Measurements from ENCODE around the gene MT1B.
"Not testable (repeated sequence)": the region's sequence is repeated elsewhere in the genome, so short reads cannot be mapped to it uniquely, and the experiment has no call there.

Gene MT1B

DNA sequence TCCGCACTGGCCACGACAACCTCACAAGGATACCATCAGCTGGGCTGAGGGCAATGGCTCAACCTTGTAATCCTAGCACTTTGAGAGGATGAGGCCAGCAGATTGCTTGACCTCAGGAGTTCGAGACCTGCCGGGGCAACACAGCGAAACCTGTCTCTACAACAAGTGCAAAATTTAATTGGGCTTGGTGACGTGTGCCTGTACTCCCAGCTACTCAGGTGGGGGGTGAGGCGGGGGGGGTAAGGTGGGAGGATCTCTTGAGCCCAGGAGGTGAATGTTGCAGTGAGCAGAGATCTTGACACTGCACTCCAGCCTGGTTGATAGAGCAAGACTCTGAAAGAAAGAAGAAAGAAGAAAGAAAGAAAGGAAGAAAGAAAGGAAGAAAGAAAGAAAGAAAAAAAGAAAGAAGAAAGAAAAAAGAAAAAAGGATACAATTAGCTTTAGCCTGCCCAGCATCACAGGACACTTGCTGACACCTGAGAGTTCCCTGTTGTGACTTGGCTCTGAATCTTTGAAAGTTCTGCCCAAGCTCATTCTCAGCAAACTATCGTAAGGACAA, 31.3 kb upstream of the MT1B start:
- Histone ChIP-seq H3K36me3 (ENCODE audit: control insufficient read depth, insufficient read depth, low read length) (no peaks in the 10 kb centered on the region), H3K4me1 (ENCODE audit: control insufficient read depth, insufficient read depth, low read length) (peaks cover 6% of the 10 kb centered on the region), H3K4me3 (ENCODE audit: low read length) (no peak overlapping the region), H3K9me3 (ENCODE audit: control insufficient read depth, insufficient read depth, low read length) (no peaks in the 10 kb centered on the region), H3K27ac (ENCODE audit: low read length) (no peak overlapping the region), H3K27me3 (ENCODE audit: control insufficient read depth, insufficient read depth, low read length) (peaks cover 68% of the 10 kb centered on the region)
- WGBS (ENCODE audit: insufficient coverage, insufficient read length): no CpG with 5 or more reads among the region's 8 CpGs
- DNase-seq (ENCODE audit: low read depth, low spot score): no peak

DNA sequence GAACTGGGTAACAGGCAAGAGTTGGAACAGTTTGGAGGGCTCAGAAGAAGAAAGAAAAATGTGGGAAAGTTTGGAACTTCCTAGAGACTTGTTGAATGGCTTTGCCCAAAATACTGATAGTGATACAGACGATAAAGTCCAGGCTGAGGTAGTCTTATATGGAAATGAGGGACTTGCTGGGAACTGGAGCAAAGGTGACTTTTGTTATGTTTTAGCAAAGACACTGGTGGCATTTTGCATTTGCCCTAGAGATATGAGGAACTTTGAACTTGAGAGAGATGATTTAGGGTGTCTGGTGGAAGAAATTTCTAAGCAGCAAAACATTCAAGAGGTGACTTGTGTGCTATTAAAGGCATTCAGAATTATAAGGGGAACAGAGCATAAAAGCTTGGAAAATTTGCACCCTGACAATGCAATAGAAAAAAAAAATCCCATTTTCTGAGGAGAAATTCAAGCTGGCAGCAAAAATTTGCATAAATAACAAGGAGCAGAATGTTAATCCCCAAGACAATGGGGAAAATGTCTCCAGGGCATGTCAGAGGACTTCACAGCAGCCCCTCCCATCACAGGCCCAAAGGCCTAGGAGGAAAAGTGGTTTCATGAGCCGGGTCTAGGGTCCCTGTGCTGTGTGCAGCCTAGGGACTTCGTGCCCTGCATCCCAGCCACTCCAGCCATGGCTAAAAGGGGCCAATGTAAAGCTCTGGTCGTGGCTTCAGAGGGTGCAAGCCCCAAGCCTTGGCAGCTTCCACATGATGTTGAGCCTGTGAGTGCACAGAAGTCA, 29.8 kb upstream of the MT1B start:
- not testable (repeated sequence) for H3K36me3 ChIP-seq (ENCODE audit: control insufficient read depth, insufficient read depth, low read length); H3K27ac ChIP-seq (ENCODE audit: low read length); H3K9me3 ChIP-seq (ENCODE audit: control insufficient read depth, insufficient read depth, low read length); H3K4me1 ChIP-seq (ENCODE audit: control insufficient read depth, insufficient read depth, low read length); H3K4me3 ChIP-seq (ENCODE audit: low read length); DNase-seq (ENCODE audit: low read depth, low spot score)
- H3K27me3 ChIP-seq (ENCODE audit: control insufficient read depth, insufficient read depth, low read length): peaks cover 72% of the 10 kb centered on the region
- no CpG with 5 or more reads among the region's 4 CpGs for WGBS (ENCODE audit: insufficient coverage, insufficient read length)

DNA sequence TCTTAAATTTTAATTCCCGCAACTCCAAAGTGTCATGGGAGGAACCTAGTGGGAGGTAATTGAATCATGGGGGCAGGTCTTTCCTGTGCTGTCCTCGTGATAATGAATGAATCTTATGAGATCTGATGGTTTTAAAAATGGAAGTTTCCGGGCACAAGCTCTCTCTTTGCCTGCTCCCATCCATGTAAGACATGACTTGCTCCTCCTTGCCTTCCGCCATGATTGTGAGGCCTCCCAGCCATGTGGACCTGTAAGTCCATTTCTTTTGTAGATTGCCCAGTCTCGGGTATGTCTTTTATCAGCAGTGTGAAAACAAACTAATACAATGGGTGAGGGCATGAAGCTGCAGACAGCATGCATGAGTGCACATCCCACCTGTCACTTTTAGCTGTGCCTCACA, 28.5 kb upstream of the MT1B start:
- H3K4me1 ChIP-seq (ENCODE audit: control insufficient read depth, insufficient read depth, low read length); H3K27ac ChIP-seq (ENCODE audit: low read length); H3K4me3 ChIP-seq (ENCODE audit: low read length); H3K36me3 ChIP-seq (ENCODE audit: control insufficient read depth, insufficient read depth, low read length); H3K9me3 ChIP-seq (ENCODE audit: control insufficient read depth, insufficient read depth, low read length); DNase-seq (ENCODE audit: low read depth, low spot score): not testable (repeated sequence)
- no CpG with 5 or more reads among the region's 5 CpGs for WGBS (ENCODE audit: insufficient coverage, insufficient read length)
- peaks cover 63% of the 10 kb centered on the region for H3K27me3 ChIP-seq (ENCODE audit: control insufficient read depth, insufficient read depth, low read length)

DNA sequence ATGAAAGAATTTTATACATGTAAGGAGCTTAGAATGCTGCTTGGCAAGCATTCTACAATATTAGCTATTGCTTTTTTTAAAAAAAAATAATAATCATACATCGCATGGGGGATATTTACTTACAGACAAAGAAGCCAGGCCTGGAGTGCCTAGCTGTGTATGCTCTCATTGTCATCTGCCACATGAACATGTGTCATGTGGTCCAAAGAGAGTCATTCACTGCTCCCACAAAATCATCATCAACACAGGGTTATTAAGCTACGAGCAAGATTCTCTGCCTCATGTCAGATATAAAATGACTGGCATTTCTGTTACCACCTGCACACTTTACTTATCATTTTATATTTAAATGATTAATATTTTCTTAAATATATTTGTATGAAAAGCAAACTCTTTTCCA, 28.0 kb upstream of the MT1B start:
- DNase-seq (ENCODE audit: low read depth, low spot score): no peak
- H3K4me1 ChIP-seq (ENCODE audit: control insufficient read depth, insufficient read depth, low read length): peaks cover 3% of the 10 kb centered on the region
- peaks cover 61% of the 10 kb centered on the region for H3K27me3 ChIP-seq (ENCODE audit: control insufficient read depth, insufficient read depth, low read length)
- H3K4me3 ChIP-seq (ENCODE audit: low read length): no peak overlapping the region
- no peaks in the 10 kb centered on the region for H3K36me3 ChIP-seq (ENCODE audit: control insufficient read depth, insufficient read depth, low read length)
- H3K9me3 ChIP-seq (ENCODE audit: control insufficient read depth, insufficient read depth, low read length): no peaks in the 10 kb centered on the region
- H3K27ac ChIP-seq (ENCODE audit: low read length): no peak overlapping the region
- no CpG with 5 or more reads among the region's 2 CpGs for WGBS (ENCODE audit: insufficient coverage, insufficient read length)

DNA sequence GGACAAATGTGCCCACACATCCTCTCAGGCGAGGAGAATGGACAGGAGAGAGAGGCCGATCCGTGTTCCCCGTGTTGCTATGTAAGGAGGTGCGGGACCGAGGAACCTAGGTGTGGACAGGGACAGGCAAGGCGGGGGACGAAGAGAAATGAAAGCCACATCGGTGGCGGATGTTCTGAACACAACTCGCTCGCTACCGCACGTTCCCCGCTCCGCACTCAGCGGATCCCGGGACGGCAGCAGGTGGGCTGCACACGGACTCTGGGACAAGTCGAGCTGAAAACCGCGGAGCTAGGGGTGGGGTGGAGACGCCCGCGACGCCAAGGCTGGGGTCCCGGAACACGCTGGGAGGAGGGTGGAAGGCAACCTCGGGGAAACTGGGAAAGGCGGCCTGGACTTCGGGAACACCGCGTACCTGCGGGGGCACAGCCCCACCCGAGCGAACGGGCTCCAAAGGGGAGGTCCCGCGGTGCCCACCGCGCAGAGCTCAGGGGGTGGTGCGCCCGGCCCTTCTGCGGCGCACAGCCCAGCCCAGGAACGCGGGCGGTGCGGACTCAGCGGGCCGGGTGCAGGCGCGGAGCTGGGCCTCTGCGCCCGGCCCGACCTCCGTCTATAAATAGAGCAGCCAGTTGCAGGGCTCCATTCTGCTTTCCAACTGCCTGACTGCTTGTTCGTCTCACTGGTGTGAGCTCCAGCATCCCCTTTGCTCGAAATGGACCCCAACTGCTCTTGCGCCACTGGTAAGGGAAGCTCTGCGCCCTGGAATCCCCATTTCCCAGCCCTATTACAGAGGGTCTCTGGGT, 26.3 kb upstream of the MT1B start, which contains the start of gene MT1E:
Gene MT1E, plus strand, starts transcription at position 642 of the 803 bp plus-strand sequence. Its CDS starts 71 bp downstream, at position 713.
- Histone ChIP-seq H3K4me1 (ENCODE audit: control insufficient read depth, insufficient read depth, low read length) (peaks cover 3% of the 10 kb centered on the region), H3K9me3 (ENCODE audit: control insufficient read depth, insufficient read depth, low read length) (no peaks in the 10 kb centered on the region), H3K27me3 (ENCODE audit: control insufficient read depth, insufficient read depth, low read length) (peaks cover 64% of the 10 kb centered on the region), H3K4me3 (ENCODE audit: low read length) (peak within 1 kb of the TSS; percentile 19; the same call in 1 of the 2 replicates), H3K27ac (ENCODE audit: low read length) (no peak within 1 kb of the TSS), H3K36me3 (ENCODE audit: control insufficient read depth, insufficient read depth, low read length) (no peaks in the 10 kb centered on the region)
- WGBS (ENCODE audit: insufficient coverage, insufficient read length): no CpG with 5 or more reads among the region's 62 CpGs
- DNase-seq (ENCODE audit: low read depth, low spot score): no peak

DNA sequence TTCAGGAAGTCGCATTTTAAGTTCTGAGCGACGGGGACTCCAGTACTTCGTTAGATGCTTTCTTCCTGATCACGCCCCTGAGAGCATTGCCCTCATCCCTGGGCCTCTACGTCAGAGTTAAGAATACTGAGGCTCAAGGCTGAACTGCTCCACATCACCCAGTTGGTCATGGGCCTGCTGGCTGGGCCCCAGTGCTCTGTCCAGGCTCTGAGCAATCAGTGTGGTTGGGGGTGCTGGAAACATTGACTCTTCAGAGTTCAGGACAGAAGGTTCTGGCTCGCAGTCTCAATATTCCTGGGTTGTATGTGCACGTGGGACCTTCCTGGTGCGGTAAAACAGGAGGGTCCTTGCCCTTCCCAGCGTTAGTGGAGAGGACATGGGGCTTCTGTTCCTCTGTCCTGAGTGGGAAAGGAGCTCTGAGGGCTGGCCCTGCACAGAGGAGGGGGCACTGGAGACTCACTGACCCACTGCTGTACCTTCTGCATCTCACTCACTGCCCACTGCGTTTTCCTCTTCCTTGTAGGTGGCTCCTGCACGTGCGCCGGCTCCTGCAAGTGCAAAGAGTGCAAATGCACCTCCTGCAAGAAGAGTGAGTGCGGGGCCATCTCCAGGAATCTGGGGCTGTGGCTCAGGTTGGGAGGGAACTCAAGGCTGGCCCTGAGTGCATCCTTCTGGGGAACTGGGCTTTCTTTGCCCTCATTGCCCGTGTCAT, 25.6 kb upstream of the MT1B start:
- Histone ChIP-seq H3K9me3 (ENCODE audit: control insufficient read depth, insufficient read depth, low read length) (no peaks in the 10 kb centered on the region), H3K4me3 (ENCODE audit: low read length) (no peak overlapping the region; the same call in 1 of the 2 replicates), H3K4me1 (ENCODE audit: control insufficient read depth, insufficient read depth, low read length) (peaks cover 3% of the 10 kb centered on the region), H3K27ac (ENCODE audit: low read length) (no peak overlapping the region), H3K27me3 (ENCODE audit: control insufficient read depth, insufficient read depth, low read length) (peaks cover 68% of the 10 kb centered on the region), H3K36me3 (ENCODE audit: control insufficient read depth, insufficient read depth, low read length) (no peaks in the 10 kb centered on the region)
- no peak for DNase-seq (ENCODE audit: low read depth, low spot score)
- no CpG with 5 or more reads among the region's 16 CpGs for whole genome bisulfite sequencing (ENCODE audit: insufficient coverage, insufficient read length)

DNA sequence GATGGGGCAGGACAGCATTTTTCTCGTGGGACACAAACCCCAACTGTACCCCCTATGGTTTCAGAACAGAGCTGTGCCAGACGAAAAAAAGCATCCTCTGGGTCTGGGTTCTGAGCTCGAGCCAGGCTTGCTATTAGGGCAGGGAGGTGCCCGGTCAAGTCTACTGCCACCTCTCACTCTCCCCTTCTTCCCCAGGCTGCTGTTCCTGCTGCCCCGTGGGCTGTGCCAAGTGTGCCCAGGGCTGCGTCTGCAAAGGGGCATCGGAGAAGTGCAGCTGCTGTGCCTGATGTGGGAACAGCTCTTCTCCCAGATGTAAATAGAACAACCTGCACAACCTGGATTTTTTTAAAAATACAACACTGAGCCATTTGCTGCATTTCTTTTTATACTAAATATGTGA, 25.0 kb upstream of the MT1B start:
- Histone ChIP-seq H3K9me3 (ENCODE audit: control insufficient read depth, insufficient read depth, low read length) (no peaks in the 10 kb centered on the region), H3K4me1 (ENCODE audit: control insufficient read depth, insufficient read depth, low read length) (peaks cover 3% of the 10 kb centered on the region), H3K36me3 (ENCODE audit: control insufficient read depth, insufficient read depth, low read length) (no peaks in the 10 kb centered on the region), H3K4me3 (ENCODE audit: low read length) (no peak overlapping the region), H3K27me3 (ENCODE audit: control insufficient read depth, insufficient read depth, low read length) (peaks cover 74% of the 10 kb centered on the region), H3K27ac (ENCODE audit: low read length) (no peak overlapping the region)
- DNase-seq (ENCODE audit: low read depth, low spot score): no peak
- no CpG with 5 or more reads among the region's 7 CpGs for WGBS (ENCODE audit: insufficient coverage, insufficient read length)

DNA sequence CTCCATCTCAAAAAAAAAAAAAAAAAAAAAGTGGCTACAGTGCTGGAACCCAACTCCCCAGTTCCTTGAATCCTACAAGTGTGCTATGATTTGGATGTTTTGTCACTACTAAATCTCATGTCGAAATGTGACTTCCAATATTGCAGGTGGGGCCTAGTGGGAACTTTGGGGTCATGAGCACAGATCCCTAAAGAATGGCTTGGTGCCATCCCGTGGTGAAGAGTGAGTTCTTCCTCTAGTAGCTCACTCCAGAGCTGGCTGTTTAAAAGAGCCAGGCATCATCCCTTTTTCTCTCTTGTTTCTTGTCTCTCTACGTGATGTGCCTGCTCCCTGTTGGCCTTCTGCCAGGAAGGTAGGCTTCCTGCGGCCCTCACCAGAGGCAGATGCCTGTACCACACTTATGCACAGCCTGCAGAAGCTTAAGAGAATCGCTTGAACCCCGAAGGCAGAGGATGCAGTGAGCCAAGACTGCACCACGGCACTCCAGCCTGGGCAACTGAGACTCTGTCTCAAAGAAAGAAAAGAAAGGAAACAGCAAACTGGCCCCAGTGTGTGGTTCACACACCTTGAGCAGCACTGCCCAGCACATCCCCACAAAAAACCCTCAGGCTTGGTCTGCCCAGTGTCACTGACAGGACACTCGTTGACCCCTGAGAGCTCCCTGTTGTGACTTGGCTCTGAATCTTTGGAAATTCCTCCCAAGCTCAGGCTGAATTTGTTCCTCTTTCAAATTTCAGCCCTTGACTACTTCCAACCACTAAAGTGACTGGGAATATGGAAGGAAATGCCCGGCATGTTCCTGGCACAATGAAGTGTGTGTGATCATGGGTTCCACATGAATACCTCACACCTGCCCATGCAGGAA, 23.0 kb upstream of the MT1B start:
- WGBS (ENCODE audit: insufficient coverage, insufficient read length): no CpG with 5 or more reads among the region's 9 CpGs
- no peak overlapping the region for H3K27ac ChIP-seq (ENCODE audit: low read length)
- no peak overlapping the region for H3K4me3 ChIP-seq (ENCODE audit: low read length)

DNA sequence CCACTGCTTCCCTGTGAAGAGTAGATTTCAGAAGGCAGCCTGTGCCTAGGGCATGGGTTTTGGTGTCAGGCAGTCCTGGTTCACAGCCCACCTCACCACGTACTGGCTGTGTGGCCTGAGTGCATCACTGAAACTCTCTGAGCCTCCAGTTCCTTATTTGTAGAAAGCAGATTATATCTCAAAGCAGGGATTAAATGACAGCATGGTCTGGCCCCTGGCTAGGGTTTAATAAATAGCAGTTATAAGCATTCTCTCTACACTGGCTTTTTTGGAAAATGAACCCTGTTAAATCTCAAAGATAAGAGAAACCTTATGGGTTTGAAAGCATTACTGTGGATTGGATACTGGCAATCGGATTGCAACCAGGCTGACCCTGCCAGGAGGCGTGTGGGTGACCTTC, 22.2 kb upstream of the MT1B start:
- WGBS (ENCODE audit: insufficient coverage, insufficient read length): no CpG with 5 or more reads among the region's 3 CpGs
- H3K4me1 ChIP-seq (ENCODE audit: control insufficient read depth, insufficient read depth, low read length): peaks cover 3% of the 10 kb centered on the region
- no peak overlapping the region for H3K4me3 ChIP-seq (ENCODE audit: low read length)
- no peak overlapping the region for H3K27ac ChIP-seq (ENCODE audit: low read length)
- H3K9me3 ChIP-seq (ENCODE audit: control insufficient read depth, insufficient read depth, low read length): no peaks in the 10 kb centered on the region
- no peak for DNase-seq (ENCODE audit: low read depth, low spot score)
- no peaks in the 10 kb centered on the region for H3K36me3 ChIP-seq (ENCODE audit: control insufficient read depth, insufficient read depth, low read length)
- peaks cover 88% of the 10 kb centered on the region for H3K27me3 ChIP-seq (ENCODE audit: control insufficient read depth, insufficient read depth, low read length)

More for the DNA sequence above, 23.0 kb upstream of the MT1B start:
- no peak for DNase-seq (ENCODE audit: low read depth, low spot score)
- Histone ChIP-seq H3K4me1 (ENCODE audit: control insufficient read depth, insufficient read depth, low read length) (peaks cover 3% of the 10 kb centered on the region), H3K9me3 (ENCODE audit: control insufficient read depth, insufficient read depth, low read length) (no peaks in the 10 kb centered on the region), H3K36me3 (ENCODE audit: control insufficient read depth, insufficient read depth, low read length) (no peaks in the 10 kb centered on the region), H3K27me3 (ENCODE audit: control insufficient read depth, insufficient read depth, low read length) (peaks cover 85% of the 10 kb centered on the region)
